ENCODE data around the gene OGDHL.

- no peak for TF ChIP-seq CTCF (IDR thresholded peaks at IDR 0.05)
- TF ChIP-seq POLR2A (IDR thresholded peaks at IDR 0.05), result no peak
- no peak for TF ChIP-seq POLR2AphosphoS5 (IDR thresholded peaks at IDR 0.05)
- no peak for TF ChIP-seq EP300 (IDR thresholded peaks at IDR 0.05)
Measured at GRCh38 chr10:49756031-49756430, 6.1 kb downstream of the OGDHL start.

All from sigmoid colon (tissue), 4 donors.